Measurements from ENCODE around the gene DHRS7B. TPM values are rescaled to one million over a fixed set of nuclear protein-coding genes. Genes with fewer than 3 reads are reported as not detected.

DHRS7B gene, protein sequence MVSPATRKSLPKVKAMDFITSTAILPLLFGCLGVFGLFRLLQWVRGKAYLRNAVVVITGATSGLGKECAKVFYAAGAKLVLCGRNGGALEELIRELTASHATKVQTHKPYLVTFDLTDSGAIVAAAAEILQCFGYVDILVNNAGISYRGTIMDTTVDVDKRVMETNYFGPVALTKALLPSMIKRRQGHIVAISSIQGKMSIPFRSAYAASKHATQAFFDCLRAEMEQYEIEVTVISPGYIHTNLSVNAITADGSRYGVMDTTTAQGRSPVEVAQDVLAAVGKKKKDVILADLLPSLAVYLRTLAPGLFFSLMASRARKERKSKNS
- 10 to 100 TPM; 19.4 to 26.1 TPM for total RNA-seq
- 10 to 100 TPM; 37.3 to 55.6 TPM for polyA plus RNA-seq
- long read RNA-seq, donor 1, transcript DHRS7B-202 (7 exons, 2,175 nt): major isoform, 7 of 10 reads
- long read RNA-seq, donor 1, partial matches to known transcripts: 0 of 10 reads
- long read RNA-seq, donor 1, other reads (novel, unspliced or antisense): 0 of 10 reads
- long read RNA-seq, donor 2, partial matches to known transcripts: 0 of 2 reads
- long read RNA-seq, donor 2, other reads (novel, unspliced or antisense): 0 of 2 reads
- long read RNA-seq, donor 3, partial matches to known transcripts: 0 of 3 reads
- long read RNA-seq, donor 3, other reads (novel, unspliced or antisense): 0 of 3 reads
- long read RNA-seq, donor 4, partial matches to known transcripts: 5 of 28 reads
- long read RNA-seq, donor 4, other reads (novel, unspliced or antisense): 22 of 28 reads
- long read RNA-seq, donor 5, transcript DHRS7B-202 (7 exons, 2,175 nt): major isoform, 11 of 65 reads
- long read RNA-seq, donor 5, partial matches to known transcripts: 6 of 65 reads
- long read RNA-seq, donor 5, other reads (novel, unspliced or antisense): 44 of 65 reads

GRCh38 chr17:21126645-21127508, at the start of gene DHRS7B:
TSS of gene DHRS7B (plus strand) at chr17:21126964. CDS start at chr17:21126972, 8 bp downstream.
- ATAC-seq (ENCODE audit: insufficient read depth, low FRiP score): peak; percentile 93
- DNase-seq: peak; percentile 95 to 96 (median 95)
- Histone ChIP-seq H3K4me3 (peak within 1 kb of the TSS; percentile 80), H3K27me3 (ENCODE audit: control insufficient read depth in 3 of 3, insufficient read depth in 3 of 3, low read length in 2 of 3) (no peaks in the 10 kb centered on the region), H3K4me1 (ENCODE audit: control insufficient read depth in 5 of 5, insufficient read depth in 5 of 5, low read length in 5 of 5) (peaks cover 0 to 14% (median 6%) of the 10 kb centered on the region in 5 donors), H3K36me3 (ENCODE audit: control insufficient read depth in 4 of 4, insufficient read depth in 4 of 4, low read length in 4 of 4) (no peaks in the 10 kb centered on the region), H3K9me3 (ENCODE audit: control insufficient read depth in 4 of 4, insufficient read depth in 3 of 4, low read length in 3 of 4) (no peaks in the 10 kb centered on the region), H3K27ac (ENCODE audit: low read depth in 1 of 2, low read length in 1 of 2) (peak within 1 kb of the TSS; percentile 81 to 95), H3K9ac (ENCODE audit: insufficient read depth in 1 of 2, low read length in 2 of 2) (peak within 1 kb of the TSS; percentile 57 to 80)
- TF ChIP-seq, protein P1, sequence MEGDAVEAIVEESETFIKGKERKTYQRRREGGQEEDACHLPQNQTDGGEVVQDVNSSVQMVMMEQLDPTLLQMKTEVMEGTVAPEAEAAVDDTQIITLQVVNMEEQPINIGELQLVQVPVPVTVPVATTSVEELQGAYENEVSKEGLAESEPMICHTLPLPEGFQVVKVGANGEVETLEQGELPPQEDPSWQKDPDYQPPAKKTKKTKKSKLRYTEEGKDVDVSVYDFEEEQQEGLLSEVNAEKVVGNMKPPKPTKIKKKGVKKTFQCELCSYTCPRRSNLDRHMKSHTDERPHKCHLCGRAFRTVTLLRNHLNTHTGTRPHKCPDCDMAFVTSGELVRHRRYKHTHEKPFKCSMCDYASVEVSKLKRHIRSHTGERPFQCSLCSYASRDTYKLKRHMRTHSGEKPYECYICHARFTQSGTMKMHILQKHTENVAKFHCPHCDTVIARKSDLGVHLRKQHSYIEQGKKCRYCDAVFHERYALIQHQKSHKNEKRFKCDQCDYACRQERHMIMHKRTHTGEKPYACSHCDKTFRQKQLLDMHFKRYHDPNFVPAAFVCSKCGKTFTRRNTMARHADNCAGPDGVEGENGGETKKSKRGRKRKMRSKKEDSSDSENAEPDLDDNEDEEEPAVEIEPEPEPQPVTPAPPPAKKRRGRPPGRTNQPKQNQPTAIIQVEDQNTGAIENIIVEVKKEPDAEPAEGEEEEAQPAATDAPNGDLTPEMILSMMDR (IDR thresholded peaks at IDR 0.05; ENCODE audit: control extremely low read depth, extremely low read depth): no peak
- 0 to 1% methylated on average over 66 of the region's 66 CpGs for WGBS, 2 donors

DNA sequence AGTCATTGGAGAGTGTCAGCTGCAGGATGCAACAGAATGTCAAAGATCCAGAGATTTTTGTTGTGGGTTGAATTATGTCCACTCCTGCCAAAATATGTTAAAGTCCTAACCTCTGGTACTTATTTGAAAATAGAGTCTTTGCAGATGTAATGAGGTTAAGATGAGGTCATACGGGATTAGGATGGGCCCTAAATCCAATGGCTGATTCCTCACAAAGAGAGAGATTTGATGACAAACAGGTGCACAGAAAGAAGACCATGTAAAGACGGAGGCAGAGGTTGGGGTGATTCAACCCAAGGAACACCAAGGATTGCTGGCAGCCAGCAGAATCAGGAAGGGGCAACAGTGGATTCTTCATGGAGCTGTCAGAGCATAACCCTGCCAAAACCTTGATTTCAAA, 49.5 kb upstream of the DHRS7B start:
- Histone ChIP-seq H3K27ac (ENCODE audit: low read depth in 1 of 2, low read length in 1 of 2) (no peak overlapping the region), H3K9me3 (ENCODE audit: control insufficient read depth in 4 of 4, insufficient read depth in 3 of 4, low read length in 3 of 4) (no peaks in the 10 kb centered on the region), H3K27me3 (ENCODE audit: control insufficient read depth in 3 of 3, insufficient read depth in 3 of 3, low read length in 2 of 3) (no peaks in the 10 kb centered on the region), H3K9ac (ENCODE audit: insufficient read depth in 1 of 2, low read length in 2 of 2) (no peak overlapping the region), H3K36me3 (ENCODE audit: control insufficient read depth in 4 of 4, insufficient read depth in 4 of 4, low read length in 4 of 4) (no peaks in the 10 kb centered on the region), H3K4me1 (ENCODE audit: control insufficient read depth in 5 of 5, insufficient read depth in 5 of 5, low read length in 5 of 5) (peaks cover 0 to 4% (median 0%) of the 10 kb centered on the region in 5 donors), H3K4me3 (no peak overlapping the region)
- WGBS, 2 donors: 93 to 95% methylated on average over 2 of the region's 2 CpGs
- TF ChIP-seq, protein P1 (IDR thresholded peaks at IDR 0.05; ENCODE audit: control extremely low read depth, extremely low read depth): no peak
- ATAC-seq (ENCODE audit: insufficient read depth, low FRiP score) (no peak), DNase-seq (no peak)

GRCh38 chr17:21078016-21078780, 48.6 kb upstream of the DHRS7B start:
- peaks cover 0 to 4% (median 0%) of the 10 kb centered on the region in 5 donors for H3K4me1 ChIP-seq (ENCODE audit: control insufficient read depth in 5 of 5, insufficient read depth in 5 of 5, low read length in 5 of 5)
- no peaks in the 10 kb centered on the region for H3K9me3 ChIP-seq (ENCODE audit: control insufficient read depth in 4 of 4, insufficient read depth in 3 of 4, low read length in 3 of 4)
- H3K27me3 ChIP-seq (ENCODE audit: control insufficient read depth in 3 of 3, insufficient read depth in 3 of 3, low read length in 2 of 3): peaks cover 0 to 2% (median 0%) of the 10 kb centered on the region in 3 donors
- no peaks in the 10 kb centered on the region for H3K36me3 ChIP-seq (ENCODE audit: control insufficient read depth in 4 of 4, insufficient read depth in 4 of 4, low read length in 4 of 4)
- WGBS, 2 donors: 53 to 60% methylated on average over 11 of the region's 11 CpGs
- no peak overlapping the region for H3K27ac ChIP-seq (ENCODE audit: low read depth in 1 of 2, low read length in 1 of 2)
- H3K4me3 ChIP-seq: no peak overlapping the region
- ATAC-seq (ENCODE audit: insufficient read depth, low FRiP score) (no peak), DNase-seq (peak in 1 of 3 donors; percentile 12)
- H3K9ac ChIP-seq (ENCODE audit: insufficient read depth in 1 of 2, low read length in 2 of 2): no peak overlapping the region
- TF ChIP-seq, protein P1 (IDR thresholded peaks at IDR 0.05; ENCODE audit: control extremely low read depth, extremely low read depth): no peak
